Measurements from ENCODE around the gene NMUR1. TPM values are rescaled to one million over a fixed set of nuclear protein-coding genes. Genes with fewer than 3 reads are reported as not detected.

NMUR1 gene
- total and polyA plus RNA-seq, 7 donors, result 0.03 to 0.10 (median 0.06) TPM; not detected in 1

GRCh38 chr2:231525248-231526163 lies 4.7 kb downstream of the NMUR1 start:
- TF ChIP-seq CTCF (IDR thresholded peaks at IDR 0.05), result no peak

GRCh38 chr2:231524477-231525247 lies 5.6 kb downstream of the NMUR1 start:
- H3K36me3 ChIP-seq (ENCODE audit: insufficient read depth in 1 of 2, low read depth in 1 of 2), result no peaks in the 10 kb centered on the region
- no peaks in the 10 kb centered on the region for H3K4me1 ChIP-seq
- no peak for ATAC-seq
- H3K9me3 ChIP-seq, result no peaks in the 10 kb centered on the region
- DNase-seq, result no peak
- no peak overlapping the region for H3K4me3 ChIP-seq
- TF ChIP-seq CTCF (IDR thresholded peaks at IDR 0.05), result no peak
- no peaks in the 10 kb centered on the region for H3K27me3 ChIP-seq (ENCODE audit: insufficient read depth in 3 of 3, low read length in 2 of 3)
- 88 to 91% (median 89%) methylated on average over 16 of the region's 16 CpGs for WGBS, 3 donors
- no peak overlapping the region for H3K27ac ChIP-seq
- intact Hi-C loops (cut with DNase I), result loop anchor here in 1 of 2 donors (5.0 kb wide), 1 partner anchor 68 kb away; the partner anchor contains the start of gene TEX44

More at GRCh38 chr2:231525248-231526163, 4.7 kb downstream of the NMUR1 start:
- Histone ChIP-seq H3K4me3 (no peak overlapping the region), H3K27ac (no peak overlapping the region), H3K36me3 (ENCODE audit: insufficient read depth in 1 of 2, low read depth in 1 of 2) (no peaks in the 10 kb centered on the region), H3K9me3 (no peaks in the 10 kb centered on the region), H3K4me1 (no peaks in the 10 kb centered on the region), H3K27me3 (ENCODE audit: insufficient read depth in 3 of 3, low read length in 2 of 3) (peaks cover 0 to 8% (median 0%) of the 10 kb centered on the region in 3 donors)
- WGBS, 3 donors, result 74 to 86% (median 77%) methylated on average over 18 to 24 of the region's 24 CpGs
- DNase-seq (no peak), ATAC-seq (no peak)
- intact Hi-C loops (cut with DNase I), result no loop called here

- intact Hi-C loops (cut with DNase I), result loop anchor here in 1 of 2 donors (5.0 kb wide), 1 partner anchor 69 kb away; the partner anchor contains the start of gene TEX44
- no peak for ATAC-seq
Observed at GRCh38 chr2:231523451-231524285, 6.6 kb downstream of the NMUR1 start.

More at GRCh38 chr2:231523451-231524285, 6.6 kb downstream of the NMUR1 start:
- Histone ChIP-seq H3K4me3 (no peak overlapping the region), H3K9me3 (no peaks in the 10 kb centered on the region), H3K27me3 (ENCODE audit: insufficient read depth in 3 of 3, low read length in 2 of 3) (no peaks in the 10 kb centered on the region), H3K4me1 (no peaks in the 10 kb centered on the region), H3K27ac (no peak overlapping the region), H3K36me3 (ENCODE audit: insufficient read depth in 1 of 2, low read depth in 1 of 2) (no peaks in the 10 kb centered on the region)
- WGBS, 3 donors, result 71 to 73% (median 72%) methylated on average over 11 of the region's 11 CpGs
- no peak for TF ChIP-seq CTCF (IDR thresholded peaks at IDR 0.05)
- no peak for DNase-seq
